DOHH2 (cell line): ENCODE results near the gene EPHA4.

ENCODE experiments used
- EZH2phosphoT487 ChIP-seq: fragments of 200-600 bp; sonication (generic); IDR thresholded peaks from 2 replicates; pipeline ENCODE4 v1.6.1; 2017; ENCODE audit warnings: borderline replicate concordance, mild to moderate bottlenecking, antibody characterized with exemption, low read length, moderate library complexity, mixed read lengths
- TF ChIP-seq, protein P1 (sequence below): fragments of 200-600 bp; sonication (generic); IDR thresholded peaks from one replicate; pipeline ENCODE4 v1.5.1; 2014; ENCODE audit warnings: antibody characterized with exemption, mild to moderate bottlenecking, low read depth, low read length; ENCODE audit not compliant: poor library complexity, severe bottlenecking

DNA sequence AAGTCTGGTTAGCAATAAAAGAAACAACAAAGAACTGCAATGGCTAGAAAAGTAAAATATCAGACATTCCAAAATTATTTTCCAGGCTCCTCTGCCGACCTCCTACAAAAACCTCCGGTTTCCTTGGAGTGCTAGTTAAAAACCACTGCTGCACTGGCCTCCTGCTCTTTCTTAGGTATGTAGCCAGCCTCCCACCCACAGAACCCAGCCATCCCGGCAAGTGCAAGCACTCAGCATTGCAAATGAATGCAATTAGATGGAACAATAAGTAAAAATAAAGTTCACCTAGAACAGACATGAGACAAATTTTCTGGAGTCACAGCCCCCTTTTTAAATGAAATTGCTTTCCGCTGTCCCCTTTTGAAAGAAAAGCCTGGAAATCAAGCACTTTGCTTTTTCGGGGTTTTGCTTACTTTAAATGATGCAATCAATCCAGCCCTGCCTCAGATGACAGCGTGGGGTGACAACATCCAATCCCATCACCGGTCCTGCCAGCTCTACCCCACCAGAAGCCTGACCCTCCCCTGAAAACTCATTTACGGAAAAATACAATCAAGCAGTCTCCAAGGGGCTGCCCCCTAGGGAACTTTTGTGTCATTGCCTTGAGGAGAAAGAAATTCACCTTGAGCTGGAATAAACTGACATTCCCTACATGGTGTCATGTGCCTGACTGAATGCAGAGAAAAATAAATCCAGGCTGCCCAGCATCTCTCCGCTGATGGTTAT is 199.8 kb downstream of the EPHA4 start:
- TF ChIP-seq, protein P1, sequence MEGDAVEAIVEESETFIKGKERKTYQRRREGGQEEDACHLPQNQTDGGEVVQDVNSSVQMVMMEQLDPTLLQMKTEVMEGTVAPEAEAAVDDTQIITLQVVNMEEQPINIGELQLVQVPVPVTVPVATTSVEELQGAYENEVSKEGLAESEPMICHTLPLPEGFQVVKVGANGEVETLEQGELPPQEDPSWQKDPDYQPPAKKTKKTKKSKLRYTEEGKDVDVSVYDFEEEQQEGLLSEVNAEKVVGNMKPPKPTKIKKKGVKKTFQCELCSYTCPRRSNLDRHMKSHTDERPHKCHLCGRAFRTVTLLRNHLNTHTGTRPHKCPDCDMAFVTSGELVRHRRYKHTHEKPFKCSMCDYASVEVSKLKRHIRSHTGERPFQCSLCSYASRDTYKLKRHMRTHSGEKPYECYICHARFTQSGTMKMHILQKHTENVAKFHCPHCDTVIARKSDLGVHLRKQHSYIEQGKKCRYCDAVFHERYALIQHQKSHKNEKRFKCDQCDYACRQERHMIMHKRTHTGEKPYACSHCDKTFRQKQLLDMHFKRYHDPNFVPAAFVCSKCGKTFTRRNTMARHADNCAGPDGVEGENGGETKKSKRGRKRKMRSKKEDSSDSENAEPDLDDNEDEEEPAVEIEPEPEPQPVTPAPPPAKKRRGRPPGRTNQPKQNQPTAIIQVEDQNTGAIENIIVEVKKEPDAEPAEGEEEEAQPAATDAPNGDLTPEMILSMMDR, result no peak
- no peak for TF ChIP-seq EZH2phosphoT487
